Keratinocyte (primary cell): ENCODE data around the gene CD160. TPM values are rescaled to one million over a fixed set of nuclear protein-coding genes. Genes with fewer than 3 reads are reported as not detected.

Source experiments
- DNase-seq: peaks from one replicate; pipeline ENCODE4 v3.0.0-alpha.2; 2011; ENCODE audit warnings: low read depth, missing footprints, low spot score
- FAIRE-seq: peaks from 2 replicates; lab custom pipeline; 2011; peaks lifted over from hg19 to GRCh38; lab: Jason Lieb, UNC
- H2AFZ ChIP-seq: 2 replicates; pipeline ENCODE4 v1.6.0; 2012; ENCODE audit warnings: low read length, control low read depth, inconsistent platforms; ENCODE audit not compliant: control insufficient read depth
- H3K27ac ChIP-seq: 2 replicates; pipeline ENCODE4 v1.5.1; 2011; ENCODE audit warnings: low read length; ENCODE audit not compliant: control insufficient read depth, insufficient read depth
- H3K27me3 ChIP-seq: 3 replicates; pipeline ENCODE4 v1.6.0; 2011; ENCODE audit warnings: low read length; ENCODE audit not compliant: control insufficient read depth, insufficient read depth; ENCODE audit errors: extremely low read depth
- H3K36me3 ChIP-seq, 2 experiments: 2 replicates in 1 of 2; 3 replicates in 1 of 2; pipeline ENCODE4 v1.5.1; 2011; ENCODE audit warnings: low read length in 2 of 2, mild to moderate bottlenecking in 1 of 2; ENCODE audit not compliant: control insufficient read depth in 2 of 2, insufficient read depth in 2 of 2; ENCODE audit errors: extremely low read depth in 1 of 2
- H3K4me1 ChIP-seq: 3 replicates; pipeline ENCODE4 v1.5.1; 2011; ENCODE audit warnings: low read length; ENCODE audit not compliant: control insufficient read depth, insufficient read depth; ENCODE audit errors: extremely low read depth
- H3K4me2 ChIP-seq: 3 replicates; pipeline ENCODE4 v1.6.0; 2011; ENCODE audit warnings: low read depth, low read length; ENCODE audit not compliant: control insufficient read depth, insufficient read depth; ENCODE audit errors: extremely low read depth
- H3K4me3 ChIP-seq, 3 experiments: fragments of 200-600 bp in 1 of 3; sonication (generic) in 1 of 3; 2 replicates in 2 of 3; 3 replicates in 1 of 3; pipeline ENCODE4 v1.5.1; 2011 to 2016; ENCODE audit warnings: low read length in 3 of 3, mild to moderate bottlenecking in 3 of 3, control low read depth in 2 of 3, inconsistent platforms in 1 of 3, low read depth in 1 of 3, mixed read lengths in 1 of 3, mixed run types in 1 of 3, moderate library complexity in 1 of 3; ENCODE audit not compliant: control insufficient read depth in 2 of 3, insufficient read depth in 2 of 3; ENCODE audit errors: extremely low read depth in 1 of 3
- H3K79me2 ChIP-seq: 2 replicates; pipeline ENCODE4 v1.6.0; 2012; ENCODE audit warnings: low read length; ENCODE audit not compliant: control insufficient read depth, insufficient read depth
- H3K9ac ChIP-seq: 3 replicates; pipeline ENCODE4 v1.6.0; 2011; ENCODE audit warnings: low read length; ENCODE audit not compliant: control insufficient read depth, insufficient read depth; ENCODE audit errors: extremely low read depth
- H3K9me1 ChIP-seq: 3 replicates; pipeline ENCODE4 v1.6.0; 2011; ENCODE audit warnings: low read length; ENCODE audit not compliant: control insufficient read depth, insufficient read depth; ENCODE audit errors: extremely low read depth
- H3K9me3 ChIP-seq: 2 replicates; pipeline ENCODE4 v1.5.1; 2012; ENCODE audit warnings: low read depth, low read length; ENCODE audit not compliant: control insufficient read depth
- H4K20me1 ChIP-seq: 3 replicates; pipeline ENCODE4 v1.6.0; 2011; ENCODE audit warnings: low read length; ENCODE audit not compliant: control insufficient read depth, insufficient read depth; ENCODE audit errors: extremely low read depth
- CTCF ChIP-seq, 3 experiments: IDR thresholded peaks in 1 of 3; conservative IDR thresholded peaks in 1 of 3; optimal IDR thresholded peaks in 1 of 3; 2 replicates in 2 of 3; 3 replicates in 1 of 3; pipeline versions ENCODE3 to v1.5.1; 2011; ENCODE audit warnings: low read length in 3 of 3, mild to moderate bottlenecking in 3 of 3, moderate library complexity in 2 of 3, control low read depth in 1 of 3, inconsistent platforms in 1 of 3; ENCODE audit not compliant: insufficient read depth in 2 of 3; ENCODE audit errors: extremely low read depth in 1 of 3
- EZH2 ChIP-seq: IDR thresholded peaks from one replicate; pipeline ENCODE4 v1.6.1; 2012; ENCODE audit warnings: inconsistent platforms, mild to moderate bottlenecking, low read length, moderate library complexity
- dilution Hi-C: fragments of 300-500 bp; cut with MboI; formaldehyde crosslinking; loops from one replicate; pipeline ENCODE4 v1.7.0; 2020; ENCODE audit warnings: low sequenced_read_pairs; ENCODE audit not compliant: extremely low pct_ligation_motif_present
- polyA plus RNA-seq, 5 experiments: library from polyadenylated mRNA; depleted of rRNA in 3 of 5; stranded (reverse) in 3 of 5; stranded (forward) in 1 of 5; unstranded in 1 of 5; fragments of >200 nt; gene quantifications; 1 replicate in 1 of 5; 2 replicates in 3 of 5; 3 replicates in 1 of 5; pipeline versions ENCODE4 v1.2.1 to v1.2.3, GENCODE V29; 2011 to 2012; ENCODE audit warnings: missing spikeins in 2 of 5, low read depth in 1 of 5, low replicate concordance in 1 of 5

Gene CD160
- polyA plus RNA-seq, 1 donor (not counting 4 experiments of a cell fraction or from before 2014, with no cell fraction given): not detected

DNA sequence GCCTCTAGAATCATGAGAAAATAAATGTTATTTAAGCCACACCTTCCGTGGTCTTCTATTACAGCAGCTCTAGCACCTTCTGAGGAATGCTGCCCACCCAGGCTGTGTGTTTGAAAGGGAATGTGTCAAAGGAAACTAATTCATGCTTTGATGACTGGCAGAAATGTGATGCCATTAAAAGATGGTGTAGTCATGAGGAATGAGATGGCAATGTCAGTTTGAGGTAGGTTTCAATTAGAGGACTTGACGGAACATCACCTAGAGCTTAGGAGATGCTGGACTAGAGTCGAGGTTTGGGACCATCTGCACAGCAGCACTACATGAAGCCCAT, 22.7 kb upstream of the CD160 start:
- dilution Hi-C loops: no loop called here

DNA sequence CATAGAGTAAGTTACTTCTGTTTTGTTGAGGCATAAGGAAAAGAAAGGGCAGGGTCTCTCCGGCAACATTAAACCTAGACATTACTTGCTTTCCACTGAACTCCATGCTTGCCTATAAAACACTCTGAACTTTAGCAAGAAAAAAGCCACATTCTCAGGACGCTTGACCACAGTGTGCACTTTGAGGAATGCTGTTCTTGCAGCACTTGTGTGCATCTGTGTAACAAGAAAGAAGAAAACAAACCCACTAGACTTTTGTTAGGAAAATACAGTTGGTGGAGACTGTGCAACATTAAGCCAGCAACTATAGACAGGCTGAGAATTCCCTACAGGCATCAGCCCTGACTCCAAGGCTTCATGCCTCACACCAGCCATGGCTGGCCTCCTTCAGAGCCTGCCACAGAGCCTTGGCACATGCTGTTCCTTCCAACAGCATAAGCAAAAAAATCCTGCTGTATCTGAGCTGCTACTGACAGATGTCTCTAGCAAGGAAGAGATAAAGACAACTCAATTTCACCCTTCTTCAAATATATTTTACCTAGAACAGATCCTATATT, 17.9 kb upstream of the CD160 start:
- Histone ChIP-seq H3K9ac (no peak overlapping the region), H3K4me2 (no peak overlapping the region), H3K9me3 (no peaks in the 10 kb centered on the region), H4K20me1 (no peaks in the 10 kb centered on the region), H3K4me1 (peaks cover 12% of the 10 kb centered on the region), H3K27ac (no peak overlapping the region), H3K27me3 (no peaks in the 10 kb centered on the region), H3K36me3 (no peaks in the 10 kb centered on the region), H3K9me1 (no peaks in the 10 kb centered on the region), H3K4me3 (no peak overlapping the region), H2AFZ (no peak overlapping the region), H3K79me2 (no peaks in the 10 kb centered on the region)
- no peak for TF ChIP-seq EZH2
- no peak for TF ChIP-seq CTCF (optimal IDR thresholded peaks at IDR 0.05 in 1 of 3, IDR thresholded peaks at IDR 0.05 in 1 of 3, conservative IDR thresholded peaks at IDR 0.05 in 1 of 3; ENCODE audit: extremely low read depth in 1 of 3, insufficient read depth in 2 of 3, low read length in 3 of 3)
- FAIRE-seq (no peak), DNase-seq (no peak)
- dilution Hi-C loops: no loop called here

More for the DNA sequence above, 22.7 kb upstream of the CD160 start:
- no peak overlapping the region for H3K4me3 ChIP-seq
- H3K36me3 ChIP-seq: no peaks in the 10 kb centered on the region
- H3K9me3 ChIP-seq: no peaks in the 10 kb centered on the region
- no peak for TF ChIP-seq CTCF (optimal IDR thresholded peaks at IDR 0.05 in 1 of 3, IDR thresholded peaks at IDR 0.05 in 1 of 3, conservative IDR thresholded peaks at IDR 0.05 in 1 of 3; ENCODE audit: extremely low read depth in 1 of 3, insufficient read depth in 2 of 3, low read length in 3 of 3)
- TF ChIP-seq EZH2: no peak
- no peak for FAIRE-seq
- no peaks in the 10 kb centered on the region for H3K79me2 ChIP-seq
- H3K4me2 ChIP-seq: no peak overlapping the region
- H3K9ac ChIP-seq: no peak overlapping the region
- no peak overlapping the region for H3K27ac ChIP-seq
- no peak overlapping the region for H2AFZ ChIP-seq
- H4K20me1 ChIP-seq: no peaks in the 10 kb centered on the region
- DNase-seq: no peak
- no peaks in the 10 kb centered on the region for H3K4me1 ChIP-seq
- H3K9me1 ChIP-seq: no peaks in the 10 kb centered on the region
- H3K27me3 ChIP-seq: no peaks in the 10 kb centered on the region
